CD4-positive, alpha-beta memory T cell (primary cell): Measurements from ENCODE around the gene ZNF76. TPM values are rescaled to one million over a fixed set of nuclear protein-coding genes. Genes with fewer than 3 reads are reported as not detected.

ENCODE experiments used
- CTCF ChIA-PET: fragments of 350-600 bp; sonication (Branson Sonifier 250); formaldehyde crosslinking; loops from one replicate; lab custom pipeline; 2021; ENCODE audit warnings: inconsistent platforms; ENCODE audit not compliant: partially characterized antibody; lab: Charles Lee
- POLR2A ChIA-PET: fragments of 350-600 bp; sonication (Branson Sonifier 250); formaldehyde crosslinking; loops from one replicate; lab custom pipeline; 2021; ENCODE audit not compliant: partially characterized antibody; lab: Charles Lee
- DNase-seq, 5 donors: peaks; one replicate each; pipeline versions ENCODE4 v3.0.0 to v3.0.0-alpha.2; 2020 to 2022; ENCODE audit warnings: mixed read lengths in 1 of 5
- H3K27ac ChIP-seq: one replicate; pipeline ENCODE4 v1.7.0; 2013; ENCODE audit warnings: low read depth, low read length
- H3K27me3 ChIP-seq: 2 replicates; pipeline ENCODE4 v1.7.0; 2013; ENCODE audit warnings: mild to moderate bottlenecking, low read length, moderate library complexity; ENCODE audit not compliant: insufficient read depth
- H3K36me3 ChIP-seq: 2 replicates; pipeline ENCODE4 v1.7.0; 2013; ENCODE audit warnings: mild to moderate bottlenecking, low read length, moderate library complexity; ENCODE audit not compliant: insufficient read depth
- H3K4me1 ChIP-seq: 2 replicates; pipeline ENCODE4 v1.7.0; 2013; ENCODE audit warnings: mild to moderate bottlenecking, low read length, moderate library complexity; ENCODE audit not compliant: insufficient read depth
- H3K4me3 ChIP-seq, 2 donors: one replicate each; pipeline ENCODE4 v1.7.0; 2013; ENCODE audit warnings: low read length in 2 of 2, mild to moderate bottlenecking in 1 of 2
- H3K9me3 ChIP-seq, 2 donors: one replicate each; pipeline ENCODE4 v1.7.0; 2013; ENCODE audit warnings: low read length in 2 of 2, control low read depth in 1 of 2; ENCODE audit not compliant: control insufficient read depth in 1 of 2
- H3K27ac Mint-ChIP-seq, 7 donors: one replicate each; pipeline ENCODE4 v1.8.0; 2020 to 2021; ENCODE audit warnings: mixed read lengths in 7 of 7, mild to moderate bottlenecking in 6 of 7, inconsistent platforms in 3 of 7, moderate library complexity in 3 of 7
- H3K27me3 Mint-ChIP-seq, 2 donors: one replicate each; pipeline ENCODE4 v1.8.0; 2020 to 2021; ENCODE audit warnings: mixed read lengths in 2 of 2
- H3K36me3 Mint-ChIP-seq, 2 donors: one replicate each; pipeline ENCODE4 v1.8.0; 2020 to 2021; ENCODE audit warnings: mixed read lengths in 2 of 2, inconsistent platforms in 1 of 2, mild to moderate bottlenecking in 1 of 2
- H3K4me1 Mint-ChIP-seq, 4 donors: one replicate each; pipeline ENCODE4 v1.8.0; 2020 to 2021; ENCODE audit warnings: mixed read lengths in 4 of 4, mild to moderate bottlenecking in 1 of 4
- H3K4me3 Mint-ChIP-seq, 8 donors: one replicate each; pipeline ENCODE4 v1.8.0; 2020 to 2021; ENCODE audit warnings: mixed read lengths in 8 of 8, mild to moderate bottlenecking in 7 of 8, moderate library complexity in 6 of 8, inconsistent platforms in 3 of 8
- H3K9me3 Mint-ChIP-seq, 8 donors: one replicate each; pipeline ENCODE4 v1.8.0; 2020 to 2021; ENCODE audit warnings: mixed read lengths in 8 of 8, mild to moderate bottlenecking in 5 of 8, inconsistent platforms in 3 of 8, moderate library complexity in 1 of 8
- intact Hi-C: fragments of 100-400 bp; cut with micrococcal nuclease; formaldehyde crosslinking; loops from one replicate; pipeline ENCODE4 v1.15.1; 2023
- polyA plus RNA-seq, 2 donors: library from polyadenylated mRNA; unstranded; fragments of 300-500 nt; fragmentation: Illumina TruSeq; gene quantifications; one replicate each; pipeline ENCODE4 v1.2.3, GENCODE V29; 2021
- total RNA-seq, 2 experiments: library from RNA; stranded (reverse); gene quantifications; one replicate each; pipeline ENCODE4 v1.2.3, GENCODE V29; 2021

ZNF76 gene
- total and polyA plus RNA-seq, 4 experiments from 2014 or later = 26.3 to 106 (median 64.5) TPM

GRCh38 chr6:35297601-35298481 is 38.3 kb downstream of the ZNF76 start, which contains the start of gene DEF6:
Gene DEF6, plus strand, starts transcription at chr6:35297818. Its CDS starts 39 bp downstream, at chr6:35297857.
- peaks cover 23 to 57% (median 44%) of the 10 kb centered on the region in 4 donors for H3K4me1 Mint-ChIP-seq

GRCh38 chr6:35298625-35299140 is 39.1 kb downstream of the ZNF76 start:
- ChIA-PET CTCF (interaction anchor here (0.7 to 13.8 kb wide), 13 partner anchors 12 to 171 kb away, joined by 3 to 429 read pairs (median 20); partner anchors contain the start of genes FANCE, PPARD and RPL10A), POLR2A (interaction anchor here (0.9 to 18.2 kb wide), 7 partner anchors 22 to 168 kb away, joined by 3 to 805 read pairs (median 29); partner anchors contain the start of genes FANCE, PPARD and RPL10A)
- Mint-ChIP-seq H3K36me3 (peaks cover 27 to 63% of the 10 kb centered on the region in 2 donors), H3K27ac (peak overlapping the region; percentile 89 to 99 (median 98)), H3K4me1 (peaks cover 28 to 65% (median 51%) of the 10 kb centered on the region in 4 donors), H3K27me3 (no peaks in the 10 kb centered on the region), H3K9me3 (no peaks in the 10 kb centered on the region), H3K4me3 (peak overlapping the region; percentile 80 to 96 (median 94))
- H3K9me3 ChIP-seq = no peaks in the 10 kb centered on the region
- intact Hi-C loops = loop anchor here (1.0 kb wide), 1 partner anchor 15 kb away; no protein-coding TSS in a partner anchor
- H3K27me3 ChIP-seq = no peaks in the 10 kb centered on the region
- H3K4me3 ChIP-seq = peak overlapping the region; percentile 90 to 95
- H3K27ac ChIP-seq = peak overlapping the region; percentile 88
- peaks cover 57% of the 10 kb centered on the region for H3K4me1 ChIP-seq
- peak in 1 of 5 donors; percentile 9 for DNase-seq
- H3K36me3 ChIP-seq = peaks cover 13% of the 10 kb centered on the region

More at GRCh38 chr6:35297601-35298481, 38.3 kb downstream of the ZNF76 start, which contains the start of gene DEF6:
- no peaks in the 10 kb centered on the region for H3K27me3 Mint-ChIP-seq
- H3K4me3 Mint-ChIP-seq = peak within 1 kb of the TSS; percentile 80 to 96 (median 94)
- no peaks in the 10 kb centered on the region for H3K9me3 ChIP-seq
- H3K27me3 ChIP-seq = no peaks in the 10 kb centered on the region
- POLR2A ChIA-PET = interaction anchor here (0.6 to 18.2 kb wide), 11 partner anchors 12 to 297 kb away, joined by 3 to 805 read pairs (median 3); partner anchors contain the start of genes FANCE, PPARD and RPL10A
- intact Hi-C loops = loop anchor here (1.0 to 2.0 kb wide), 6 partner anchors 15 to 439 kb away; partner anchors contain the start of genes ARMC12, PPARD and RPL10A
- CTCF ChIA-PET = interaction anchor here (0.9 to 13.8 kb wide), 24 partner anchors 12 to 312 kb away, joined by 3 to 429 read pairs (median 6); partner anchors contain the start of genes FANCE, PPARD, RPL10A and ZNF76
- peaks cover 19 to 65% of the 10 kb centered on the region in 2 donors for H3K36me3 Mint-ChIP-seq
- H3K27ac ChIP-seq = peak within 1 kb of the TSS; percentile 88
- DNase-seq = peak; percentile 85 to 89 (median 86)
- peak within 1 kb of the TSS; percentile 90 to 95 for H3K4me3 ChIP-seq
- peaks cover 49% of the 10 kb centered on the region for H3K4me1 ChIP-seq
- no peaks in the 10 kb centered on the region for H3K9me3 Mint-ChIP-seq
- H3K36me3 ChIP-seq = peaks cover 18% of the 10 kb centered on the region
- H3K27ac Mint-ChIP-seq = peak within 1 kb of the TSS; percentile 91 to 99 (median 98)

- intact Hi-C loops = no loop called here
- Mint-ChIP-seq H3K9me3 (no peaks in the 10 kb centered on the region), H3K27me3 (no peaks in the 10 kb centered on the region), H3K36me3 (peaks cover 27 to 61% of the 10 kb centered on the region in 2 donors), H3K4me3 (peak overlapping the region; percentile 80 to 96 (median 94)), H3K4me1 (peaks cover 31 to 70% (median 55%) of the 10 kb centered on the region in 4 donors), H3K27ac (peak overlapping the region; percentile 89 to 99 (median 98))
- no peaks in the 10 kb centered on the region for H3K27me3 ChIP-seq
- DNase-seq = no peak
- H3K4me1 ChIP-seq = peaks cover 67% of the 10 kb centered on the region
- peak overlapping the region; percentile 88 for H3K27ac ChIP-seq
- ChIA-PET POLR2A (interaction anchor here (1.3 to 18.2 kb wide), 6 partner anchors 21 to 428 kb away, joined by 3 to 805 read pairs (median 24); partner anchors contain the start of genes FANCE, PPARD and RPL10A), CTCF (interaction anchor here (0.5 to 13.8 kb wide), 8 partner anchors 11 to 253 kb away, joined by 3 to 429 read pairs (median 18); partner anchors contain the start of genes FANCE, PPARD and RPL10A)
- peaks cover 16% of the 10 kb centered on the region for H3K36me3 ChIP-seq
- H3K4me3 ChIP-seq = peak overlapping the region; percentile 90 to 95
- H3K9me3 ChIP-seq = no peaks in the 10 kb centered on the region
These were observed 40.1 kb downstream of the ZNF76 start for GRCh38 chr6:35299674-35300073.

- H3K9me3 ChIP-seq = no peaks in the 10 kb centered on the region
- peaks cover 31 to 78% (median 55%) of the 10 kb centered on the region in 4 donors for H3K4me1 Mint-ChIP-seq
- H3K4me3 ChIP-seq = peak overlapping the region; percentile 90 to 95
- no peaks in the 10 kb centered on the region for H3K9me3 Mint-ChIP-seq
- intact Hi-C loops = no loop called here
- H3K27ac Mint-ChIP-seq = peak overlapping the region; percentile 89 to 99 (median 98)
- H3K27me3 ChIP-seq = no peaks in the 10 kb centered on the region
- peaks cover 76% of the 10 kb centered on the region for H3K4me1 ChIP-seq
- H3K27ac ChIP-seq = peak overlapping the region; percentile 88
- ChIA-PET POLR2A (interaction anchor here (1.0 to 18.2 kb wide), 11 partner anchors 10 to 432 kb away, joined by 3 to 805 read pairs (median 5); partner anchors contain the start of genes PPARD, RPL10A and ZNF76), CTCF (interaction anchor here (0.7 to 13.8 kb wide), 12 partner anchors 10 to 362 kb away, joined by 3 to 429 read pairs (median 4); partner anchors contain the start of gene RPL10A)
- peak; percentile 52 to 81 (median 59) for DNase-seq
- H3K36me3 ChIP-seq = peaks cover 6% of the 10 kb centered on the region
- H3K4me3 Mint-ChIP-seq = peak overlapping the region; percentile 80 to 96 (median 94)
- peaks cover 24 to 55% of the 10 kb centered on the region in 2 donors for H3K36me3 Mint-ChIP-seq
- H3K27me3 Mint-ChIP-seq = no peaks in the 10 kb centered on the region
These were observed 41.3 kb downstream of the ZNF76 start for GRCh38 chr6:35300848-35301247.

- intact Hi-C loops = loop anchor here (1.0 to 2.0 kb wide), 3 partner anchors 9 to 426 kb away; no protein-coding TSS in a partner anchor
- POLR2A ChIA-PET = interaction anchor here (0.9 to 18.2 kb wide), 12 partner anchors 13 to 1066 kb away, joined by 3 to 805 read pairs (median 6); partner anchors contain the start of genes HMGA1, RPL10A and ZNF76
- Histone ChIP-seq H3K27me3 (no peaks in the 10 kb centered on the region), H3K4me1 (peaks cover 86% of the 10 kb centered on the region), H3K9me3 (no peaks in the 10 kb centered on the region), H3K4me3 (peak overlapping the region; percentile 45 to 62), H3K27ac (peak overlapping the region; percentile 88), H3K36me3 (peaks cover 13% of the 10 kb centered on the region)
- peak overlapping the region; percentile 92 to 99 (median 98) for H3K27ac Mint-ChIP-seq
- H3K4me1 Mint-ChIP-seq = peaks cover 42 to 83% (median 65%) of the 10 kb centered on the region in 4 donors
- no peaks in the 10 kb centered on the region for H3K27me3 Mint-ChIP-seq
- peak overlapping the region; percentile 89 to 96 (median 92) for H3K4me3 Mint-ChIP-seq
- H3K9me3 Mint-ChIP-seq = no peaks in the 10 kb centered on the region
- peak; percentile 86 to 97 (median 87) for DNase-seq
- peaks cover 37 to 63% of the 10 kb centered on the region in 2 donors for H3K36me3 Mint-ChIP-seq
- CTCF ChIA-PET = interaction anchor here (0.8 to 5.0 kb wide), 10 partner anchors 8 to 249 kb away, joined by 3 to 52 read pairs (median 4); partner anchors contain the start of genes PPARD and RPL10A
These were observed 43.2 kb downstream of the ZNF76 start for GRCh38 chr6:35302604-35303241.

GRCh38 chr6:35304299-35304698 is 44.8 kb downstream of the ZNF76 start:
- H3K36me3 Mint-ChIP-seq = peaks cover 48 to 59% of the 10 kb centered on the region in 2 donors
- Histone ChIP-seq H3K4me1 (peaks cover 91% of the 10 kb centered on the region), H3K9me3 (no peaks in the 10 kb centered on the region), H3K27me3 (no peaks in the 10 kb centered on the region), H3K27ac (peak overlapping the region; percentile 88), H3K4me3 (peak overlapping the region; percentile 20 to 31), H3K36me3 (peaks cover 16% of the 10 kb centered on the region)
- H3K9me3 Mint-ChIP-seq = no peaks in the 10 kb centered on the region
- no peaks in the 10 kb centered on the region for H3K27me3 Mint-ChIP-seq
- peaks cover 51 to 92% (median 73%) of the 10 kb centered on the region in 4 donors for H3K4me1 Mint-ChIP-seq
- intact Hi-C loops = no loop called here
- CTCF ChIA-PET = interaction anchor here (1.4 to 5.0 kb wide), 5 partner anchors 8 to 89 kb away, joined by 3 to 52 read pairs (median 8); partner anchors contain the start of gene PPARD
- no peak for DNase-seq
- peak overlapping the region; percentile 89 to 96 (median 92) for H3K4me3 Mint-ChIP-seq
- POLR2A ChIA-PET = interaction anchor here (0.6 to 18.2 kb wide), 3 partner anchors 10 to 164 kb away, joined by 3 to 805 read pairs (median 3); partner anchors contain the start of gene RPL10A
- peak overlapping the region; percentile 88 to 99 (median 98) for H3K27ac Mint-ChIP-seq
